Measurements from ENCODE around the gene DNAL1. TPM values are rescaled to one million over a fixed set of nuclear protein-coding genes. Genes with fewer than 3 reads are reported as not detected.

Gene DNAL1
- total and polyA plus RNA-seq, 2 of the 13 experiments (the other 11 are each of a cell fraction or from before 2014, with no cell fraction given): 1.4 to 13.3 TPM

DNA sequence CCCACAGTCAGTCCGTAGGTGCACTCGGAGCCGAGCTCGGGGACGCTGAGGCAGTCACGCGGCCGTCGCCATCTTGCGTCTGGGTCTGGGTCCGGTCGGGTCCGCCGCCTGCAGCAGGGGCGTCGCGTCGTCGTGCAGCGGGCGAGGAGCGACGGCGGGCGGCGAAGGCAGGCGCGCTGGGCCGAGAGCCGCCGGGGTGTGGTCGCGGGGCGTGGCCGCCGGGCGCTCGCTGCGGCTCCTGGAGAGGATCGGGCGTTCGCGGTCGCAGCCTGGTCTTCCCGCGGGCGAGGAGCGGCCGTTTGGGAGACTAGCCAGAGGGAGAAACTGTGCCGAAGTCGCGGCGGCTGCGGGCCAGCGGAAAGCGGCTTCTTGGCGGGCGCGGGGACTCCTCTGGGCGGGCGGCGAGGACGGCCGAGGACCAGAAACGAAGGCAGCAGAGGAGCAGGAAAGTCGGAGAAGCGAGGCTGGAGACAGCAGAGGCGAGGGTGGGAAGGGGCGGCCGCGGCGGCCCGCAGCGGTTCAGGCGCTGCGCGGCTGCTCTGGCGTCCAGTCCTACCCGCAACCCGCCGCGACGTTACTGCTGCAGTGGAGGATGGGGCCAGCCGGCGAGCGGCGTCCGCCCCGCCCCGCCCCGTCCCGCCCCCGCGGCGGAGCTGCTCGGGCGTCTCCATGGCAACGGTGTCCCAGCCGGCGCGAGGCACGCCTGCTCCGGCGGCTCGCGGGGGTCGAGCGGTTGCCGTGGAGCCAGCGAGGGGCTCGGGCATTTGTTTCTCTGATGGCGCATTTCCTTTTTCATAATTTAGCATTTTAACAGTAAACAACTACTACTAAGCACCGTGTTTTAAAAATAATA is 69.2 kb downstream of the DNAL1 start, which contains the start of gene PNMA1 (continued):
- TF ChIP-seq, protein P1, sequence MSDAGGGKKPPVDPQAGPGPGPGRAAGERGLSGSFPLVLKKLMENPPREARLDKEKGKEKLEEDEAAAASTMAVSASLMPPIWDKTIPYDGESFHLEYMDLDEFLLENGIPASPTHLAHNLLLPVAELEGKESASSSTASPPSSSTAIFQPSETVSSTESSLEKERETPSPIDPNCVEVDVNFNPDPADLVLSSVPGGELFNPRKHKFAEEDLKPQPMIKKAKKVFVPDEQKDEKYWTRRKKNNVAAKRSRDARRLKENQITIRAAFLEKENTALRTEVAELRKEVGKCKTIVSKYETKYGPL (CRISPR knock-in tag; IDR thresholded peaks at IDR 0.05): no peak
- no peak for TF ChIP-seq PCBP2 (optimal IDR thresholded peaks at IDR 0.05; ENCODE audit: low read depth, low read length, poor library complexity, severe bottlenecking)
- TF ChIP-seq, protein P2, sequence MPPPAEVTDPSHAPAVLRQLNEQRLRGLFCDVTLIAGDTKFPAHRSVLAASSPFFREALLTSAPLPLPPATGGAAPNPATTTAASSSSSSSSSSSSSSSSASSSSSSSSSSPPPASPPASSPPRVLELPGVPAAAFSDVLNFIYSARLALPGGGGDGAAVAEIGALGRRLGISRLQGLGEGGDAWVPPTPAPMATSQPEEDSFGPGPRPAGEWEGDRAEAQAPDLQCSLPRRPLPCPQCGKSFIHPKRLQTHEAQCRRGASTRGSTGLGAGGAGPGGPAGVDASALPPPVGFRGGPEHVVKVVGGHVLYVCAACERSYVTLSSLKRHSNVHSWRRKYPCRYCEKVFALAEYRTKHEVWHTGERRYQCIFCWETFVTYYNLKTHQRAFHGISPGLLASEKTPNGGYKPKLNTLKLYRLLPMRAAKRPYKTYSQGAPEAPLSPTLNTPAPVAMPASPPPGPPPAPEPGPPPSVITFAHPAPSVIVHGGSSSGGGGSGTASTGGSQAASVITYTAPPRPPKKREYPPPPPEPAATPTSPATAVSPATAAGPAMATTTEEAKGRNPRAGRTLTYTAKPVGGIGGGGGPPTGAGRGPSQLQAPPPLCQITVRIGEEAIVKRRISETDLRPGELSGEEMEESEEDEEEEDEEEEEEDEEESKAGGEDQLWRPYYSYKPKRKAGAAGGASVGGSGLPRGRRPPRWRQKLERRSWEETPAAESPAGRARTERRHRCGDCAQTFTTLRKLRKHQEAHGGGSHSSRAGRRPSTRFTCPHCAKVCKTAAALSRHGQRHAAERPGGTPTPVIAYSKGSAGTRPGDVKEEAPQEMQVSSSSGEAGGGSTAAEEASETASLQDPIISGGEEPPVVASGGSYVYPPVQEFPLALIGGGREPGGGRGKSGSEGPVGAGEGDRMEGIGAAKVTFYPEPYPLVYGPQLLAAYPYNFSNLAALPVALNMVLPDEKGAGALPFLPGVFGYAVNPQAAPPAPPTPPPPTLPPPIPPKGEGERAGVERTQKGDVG (CRISPR knock-in tag; IDR thresholded peaks at IDR 0.05; ENCODE audit: borderline replicate concordance): no peak
- TF ChIP-seq SALL2 (CRISPR knock-in tag; IDR thresholded peaks at IDR 0.05): no peak; the same call in 1 of the 2 replicates
- no peak for TF ChIP-seq XBP1 (CRISPR knock-in tag; IDR thresholded peaks at IDR 0.05)
- TF ChIP-seq JUN (CRISPR knock-in tag; IDR thresholded peaks at IDR 0.05): no peak; the same call in 1 of the 2 replicates
- no peak for TF ChIP-seq SOX5 (CRISPR knock-in tag; IDR thresholded peaks at IDR 0.05; ENCODE audit: borderline replicate concordance)
- no peak for TF ChIP-seq THAP11 (CRISPR knock-in tag; IDR thresholded peaks at IDR 0.05)
- TF ChIP-seq ZNF451 (CRISPR knock-in tag; IDR thresholded peaks at IDR 0.05): no peak; the same call in 1 of the 2 replicates
- peak; percentile 63 to 80; a peak in 3 of 4 replicates for TF ChIP-seq POLR2A (IDR thresholded peaks at IDR 0.05; ENCODE audit: insufficient read depth in 1 of 2, low read depth in 2 of 2, low read length in 2 of 2)
- no peak for TF ChIP-seq RFX5 (IDR thresholded peaks at IDR 0.05; ENCODE audit: low read depth, low read length)
- TF ChIP-seq, protein P3, sequence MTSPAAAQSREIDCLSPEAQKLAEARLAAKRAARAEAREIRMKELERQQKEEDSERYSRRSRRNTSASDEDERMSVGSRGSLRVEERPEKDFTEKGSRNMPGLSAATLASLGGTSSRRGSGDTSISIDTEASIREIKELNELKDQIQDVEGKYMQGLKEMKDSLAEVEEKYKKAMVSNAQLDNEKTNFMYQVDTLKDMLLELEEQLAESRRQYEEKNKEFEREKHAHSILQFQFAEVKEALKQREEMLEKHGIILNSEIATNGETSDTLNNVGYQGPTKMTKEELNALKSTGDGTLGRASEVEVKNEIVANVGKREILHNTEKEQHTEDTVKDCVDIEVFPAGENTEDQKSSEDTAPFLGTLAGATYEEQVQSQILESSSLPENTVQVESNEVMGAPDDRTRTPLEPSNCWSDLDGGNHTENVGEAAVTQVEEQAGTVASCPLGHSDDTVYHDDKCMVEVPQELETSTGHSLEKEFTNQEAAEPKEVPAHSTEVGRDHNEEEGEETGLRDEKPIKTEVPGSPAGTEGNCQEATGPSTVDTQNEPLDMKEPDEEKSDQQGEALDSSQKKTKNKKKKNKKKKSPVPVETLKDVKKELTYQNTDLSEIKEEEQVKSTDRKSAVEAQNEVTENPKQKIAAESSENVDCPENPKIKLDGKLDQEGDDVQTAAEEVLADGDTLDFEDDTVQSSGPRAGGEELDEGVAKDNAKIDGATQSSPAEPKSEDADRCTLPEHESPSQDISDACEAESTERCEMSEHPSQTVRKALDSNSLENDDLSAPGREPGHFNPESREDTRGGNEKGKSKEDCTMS (CRISPR knock-in tag; conservative IDR thresholded peaks at IDR 0.05): no peak
- peak; percentile 61 for TF ChIP-seq SAP130 (CRISPR knock-in tag; IDR thresholded peaks at IDR 0.05; ENCODE audit: low read depth)
- TF ChIP-seq, protein P4, sequence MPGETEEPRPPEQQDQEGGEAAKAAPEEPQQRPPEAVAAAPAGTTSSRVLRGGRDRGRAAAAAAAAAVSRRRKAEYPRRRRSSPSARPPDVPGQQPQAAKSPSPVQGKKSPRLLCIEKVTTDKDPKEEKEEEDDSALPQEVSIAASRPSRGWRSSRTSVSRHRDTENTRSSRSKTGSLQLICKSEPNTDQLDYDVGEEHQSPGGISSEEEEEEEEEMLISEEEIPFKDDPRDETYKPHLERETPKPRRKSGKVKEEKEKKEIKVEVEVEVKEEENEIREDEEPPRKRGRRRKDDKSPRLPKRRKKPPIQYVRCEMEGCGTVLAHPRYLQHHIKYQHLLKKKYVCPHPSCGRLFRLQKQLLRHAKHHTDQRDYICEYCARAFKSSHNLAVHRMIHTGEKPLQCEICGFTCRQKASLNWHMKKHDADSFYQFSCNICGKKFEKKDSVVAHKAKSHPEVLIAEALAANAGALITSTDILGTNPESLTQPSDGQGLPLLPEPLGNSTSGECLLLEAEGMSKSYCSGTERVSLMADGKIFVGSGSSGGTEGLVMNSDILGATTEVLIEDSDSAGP (CRISPR knock-in tag; IDR thresholded peaks at IDR 0.05; ENCODE audit: borderline replicate concordance): peak; percentile 52; the same call in 1 of the 2 replicates
- peak; percentile 36; the same call in 1 of the 2 replicates for TF ChIP-seq ZNF546 (CRISPR knock-in tag; conservative IDR thresholded peaks at IDR 0.05)
- TF ChIP-seq, protein P5, sequence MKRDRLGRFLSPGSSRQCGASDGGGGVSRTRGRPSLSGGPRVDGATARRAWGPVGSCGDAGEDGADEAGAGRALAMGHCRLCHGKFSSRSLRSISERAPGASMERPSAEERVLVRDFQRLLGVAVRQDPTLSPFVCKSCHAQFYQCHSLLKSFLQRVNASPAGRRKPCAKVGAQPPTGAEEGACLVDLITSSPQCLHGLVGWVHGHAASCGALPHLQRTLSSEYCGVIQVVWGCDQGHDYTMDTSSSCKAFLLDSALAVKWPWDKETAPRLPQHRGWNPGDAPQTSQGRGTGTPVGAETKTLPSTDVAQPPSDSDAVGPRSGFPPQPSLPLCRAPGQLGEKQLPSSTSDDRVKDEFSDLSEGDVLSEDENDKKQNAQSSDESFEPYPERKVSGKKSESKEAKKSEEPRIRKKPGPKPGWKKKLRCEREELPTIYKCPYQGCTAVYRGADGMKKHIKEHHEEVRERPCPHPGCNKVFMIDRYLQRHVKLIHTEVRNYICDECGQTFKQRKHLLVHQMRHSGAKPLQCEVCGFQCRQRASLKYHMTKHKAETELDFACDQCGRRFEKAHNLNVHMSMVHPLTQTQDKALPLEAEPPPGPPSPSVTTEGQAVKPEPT (CRISPR knock-in tag; IDR thresholded peaks at IDR 0.05; ENCODE audit: low read depth): peak; percentile 93
- no peak for TF ChIP-seq ZNF468 (CRISPR knock-in tag; IDR thresholded peaks at IDR 0.05)
- peak; percentile 42; the same call in 1 of the 2 replicates for TF ChIP-seq ERF (CRISPR knock-in tag; IDR thresholded peaks at IDR 0.05)
- TF ChIP-seq SMARCE1 (IDR thresholded peaks at IDR 0.05; ENCODE audit: borderline replicate concordance): no peak
- TF ChIP-seq ZNF768 (CRISPR knock-in tag; IDR thresholded peaks at IDR 0.05): peak; percentile 38; the same call in 1 of the 2 replicates

Measured in HepG2 (cell line).